ENCODE measurements around the gene GRB10.

DNA sequence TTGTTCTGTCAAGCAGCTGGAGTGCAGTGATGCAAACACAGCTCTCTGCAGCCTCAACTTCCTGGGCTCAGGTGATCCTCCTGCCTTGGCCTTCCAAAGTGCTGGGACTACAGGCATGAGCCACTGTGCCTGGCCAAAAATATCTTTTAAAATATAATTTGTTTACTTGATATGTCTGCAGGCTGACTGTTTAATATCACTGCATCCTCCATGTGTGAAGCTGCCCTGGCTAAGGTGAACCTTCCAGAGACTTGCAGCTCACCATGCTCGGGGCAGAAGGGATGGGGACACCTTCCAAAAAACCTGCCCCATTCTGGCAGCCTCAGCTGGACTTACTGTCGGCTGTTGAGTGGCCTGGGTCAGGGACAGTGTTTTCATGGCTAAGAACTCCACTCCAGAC lies 159.9 kb downstream of the GRB10 start:
- TF ChIP-seq, protein P1, sequence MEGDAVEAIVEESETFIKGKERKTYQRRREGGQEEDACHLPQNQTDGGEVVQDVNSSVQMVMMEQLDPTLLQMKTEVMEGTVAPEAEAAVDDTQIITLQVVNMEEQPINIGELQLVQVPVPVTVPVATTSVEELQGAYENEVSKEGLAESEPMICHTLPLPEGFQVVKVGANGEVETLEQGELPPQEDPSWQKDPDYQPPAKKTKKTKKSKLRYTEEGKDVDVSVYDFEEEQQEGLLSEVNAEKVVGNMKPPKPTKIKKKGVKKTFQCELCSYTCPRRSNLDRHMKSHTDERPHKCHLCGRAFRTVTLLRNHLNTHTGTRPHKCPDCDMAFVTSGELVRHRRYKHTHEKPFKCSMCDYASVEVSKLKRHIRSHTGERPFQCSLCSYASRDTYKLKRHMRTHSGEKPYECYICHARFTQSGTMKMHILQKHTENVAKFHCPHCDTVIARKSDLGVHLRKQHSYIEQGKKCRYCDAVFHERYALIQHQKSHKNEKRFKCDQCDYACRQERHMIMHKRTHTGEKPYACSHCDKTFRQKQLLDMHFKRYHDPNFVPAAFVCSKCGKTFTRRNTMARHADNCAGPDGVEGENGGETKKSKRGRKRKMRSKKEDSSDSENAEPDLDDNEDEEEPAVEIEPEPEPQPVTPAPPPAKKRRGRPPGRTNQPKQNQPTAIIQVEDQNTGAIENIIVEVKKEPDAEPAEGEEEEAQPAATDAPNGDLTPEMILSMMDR (IDR thresholded peaks at IDR 0.05): no peak
- TF ChIP-seq POLR2AphosphoS2 (conservative IDR thresholded peaks at IDR 0.05; ENCODE audit: low read length): no peak
- TF ChIP-seq RCOR1 (IDR thresholded peaks at IDR 0.05; ENCODE audit: low read depth, low read length): no peak
- no peak for TF ChIP-seq CHD4 (IDR thresholded peaks at IDR 0.05; ENCODE audit: borderline replicate concordance)
- no peak for TF ChIP-seq JUN (IDR thresholded peaks at IDR 0.05)
- no peak for TF ChIP-seq SREBF2 (IDR thresholded peaks at IDR 0.05)

Data from A549 (cell line).